IMR-90 (cell line): Measurements from ENCODE around the gene PDS5B. TPM values are rescaled to one million over a fixed set of nuclear protein-coding genes. Genes with fewer than 3 reads are reported as not detected.
A peak's percentile ranks its signal among the peaks of the same experiment; 100 is the strongest.

ENCODE experiments used
- ATAC-seq: fragments of 200-7000 bp; cut with Tn5 transposase; 2 replicates; pipeline ENCODE4 v1.9.1; 2020; ENCODE audit warnings: low read depth, mild to moderate bottlenecking, moderate library complexity
- BruUV-seq: library from RNA; stranded (reverse); fragments of 400-500 nt; replicated peaks from 2 replicates; lab custom pipeline; 2021; lab: Mats Ljungman, UMichigan
- CTCF ChIA-PET: fragments of 300-600 bp; formaldehyde crosslinking; extraction: SDS; loops from one replicate; lab custom pipeline; 2021; ENCODE audit warnings: antibody characterized with exemption; lab: Yijun Ruan, JAX
- POLR2A ChIA-PET: fragments of 300-600 bp; sonication (Branson Sonifier 250); formaldehyde crosslinking; loops from one replicate; lab custom pipeline; 2022; ENCODE audit warnings: antibody characterized with exemption; ENCODE audit not compliant: unreplicated experiment; lab: Charles Lee
- DNase-seq: peaks from one replicate; pipeline ENCODE4 v3.0.0; 2013
- H2AFZ ChIP-seq: replicated peaks from 2 replicates; pipeline ENCODE3; 2013; ENCODE audit warnings: low read length, mild to moderate bottlenecking; ENCODE audit not compliant: poor library complexity
- H2AK5ac ChIP-seq: 2 replicates; pipeline ENCODE4 v1.6.1; 2013; ENCODE audit warnings: low read depth, low read length, inconsistent platforms
- H2AK9ac ChIP-seq: replicated peaks from 2 replicates; pipeline ENCODE3; 2013; ENCODE audit warnings: mild to moderate bottlenecking, low read depth, low read length, moderate library complexity; ENCODE audit not compliant: poor library complexity
- H2BK120ac ChIP-seq: 2 replicates; pipeline ENCODE4 v1.6.1; 2013; ENCODE audit warnings: low read depth, low read length, inconsistent platforms
- H2BK15ac ChIP-seq: 3 replicates; pipeline ENCODE4 v1.6.1; 2013; ENCODE audit warnings: low read depth, low read length, inconsistent platforms
- H2BK20ac ChIP-seq: 2 replicates; pipeline ENCODE4 v1.6.1; 2013; ENCODE audit warnings: low read depth, mild to moderate bottlenecking, inconsistent platforms, low read length, moderate library complexity
- H2BK5ac ChIP-seq: 2 replicates; pipeline ENCODE4 v1.6.1; 2013; ENCODE audit warnings: mild to moderate bottlenecking, low read depth, low read length, inconsistent platforms; ENCODE audit not compliant: poor library complexity, severe bottlenecking
- H3K14ac ChIP-seq: replicated peaks from 2 replicates; pipeline ENCODE4 v1.6.1; 2013; ENCODE audit warnings: low read depth, low read length, inconsistent platforms
- H3K18ac ChIP-seq: 2 replicates; pipeline ENCODE4 v1.6.1; 2013; ENCODE audit warnings: low read depth, low read length, control low read depth
- H3K23ac ChIP-seq: 2 replicates; pipeline ENCODE4 v1.6.1; 2013; ENCODE audit warnings: low read depth, low read length, inconsistent platforms
- H3K27ac ChIP-seq: 2 replicates; pipeline ENCODE4 v1.5.1; 2013; ENCODE audit warnings: mild to moderate bottlenecking, control low read depth, low read length; ENCODE audit not compliant: insufficient read depth
- H3K27me3 ChIP-seq: 2 replicates; pipeline ENCODE4 v1.6.1; 2013; ENCODE audit warnings: low read length; ENCODE audit not compliant: control insufficient read depth, insufficient read depth
- H3K36me3 ChIP-seq: 2 replicates; pipeline ENCODE4 v1.6.1; 2013; ENCODE audit warnings: low read length, mixed read lengths; ENCODE audit not compliant: control insufficient read depth, insufficient read depth
- H3K4ac ChIP-seq: 2 replicates; pipeline ENCODE4 v1.6.1; 2013; ENCODE audit warnings: low read depth, low read length, inconsistent platforms
- H3K4me1 ChIP-seq: 2 replicates; pipeline ENCODE4 v1.6.1; 2013; ENCODE audit warnings: low read length, mixed read lengths; ENCODE audit not compliant: control insufficient read depth, insufficient read depth
- H3K4me2 ChIP-seq: 2 replicates; pipeline ENCODE4 v1.6.1; 2013; ENCODE audit warnings: low read depth, mild to moderate bottlenecking, control low read depth, low read length, moderate library complexity
- H3K4me3 ChIP-seq: 2 replicates; pipeline ENCODE4 v1.5.1; 2013; ENCODE audit warnings: low read depth, mild to moderate bottlenecking, control low read depth, low read length, moderate library complexity; ENCODE audit not compliant: insufficient read depth
- H3K56ac ChIP-seq: 2 replicates; pipeline ENCODE4 v1.6.1; 2013; ENCODE audit warnings: low read length, inconsistent platforms; ENCODE audit not compliant: insufficient read depth; ENCODE audit errors: extremely low read depth
- H3K79me1 ChIP-seq, 2 experiments: 2 replicates each; pipeline ENCODE4 v1.6.1; 2013; ENCODE audit warnings: low read length in 2 of 2, inconsistent platforms in 1 of 2, low read depth in 1 of 2
- H3K9ac ChIP-seq: 2 replicates; pipeline ENCODE4 v1.6.1; 2013; ENCODE audit warnings: low read depth, low read length, control low read depth
- H3K9me1 ChIP-seq: 2 replicates; pipeline ENCODE4 v1.6.1; 2013; ENCODE audit warnings: low read length, inconsistent platforms; ENCODE audit not compliant: insufficient read depth
- H3K9me3 ChIP-seq: 2 replicates; pipeline ENCODE4 v1.6.1; 2013; ENCODE audit warnings: low read length; ENCODE audit not compliant: control insufficient read depth, insufficient read depth
- H4K20me1 ChIP-seq: 2 replicates; pipeline ENCODE4 v1.6.1; 2013; ENCODE audit warnings: low read length, inconsistent platforms; ENCODE audit not compliant: insufficient read depth
- H4K5ac ChIP-seq: 2 replicates; pipeline ENCODE4 v1.6.1; 2013; ENCODE audit warnings: mild to moderate bottlenecking, low read depth, low read length, control low read depth
- H4K8ac ChIP-seq, 2 experiments: 2 replicates each; pipeline ENCODE4 v1.6.1; 2013; ENCODE audit warnings: low read depth in 2 of 2, low read length in 2 of 2, control low read depth in 1 of 2, inconsistent platforms in 1 of 2
- H4K91ac ChIP-seq: 2 replicates; pipeline ENCODE4 v1.6.1; 2013; ENCODE audit warnings: low read depth, low read length, inconsistent platforms; ENCODE audit not compliant: insufficient read depth
- BHLHE40 ChIP-seq: fragments of 150-350 bp; IDR thresholded peaks from 2 replicates; pipeline ENCODE4 v1.6.1; 2016; ENCODE audit warnings: mild to moderate bottlenecking, low read depth, low read length
- CEBPB ChIP-seq: IDR thresholded peaks from 2 replicates; pipeline ENCODE4 v1.6.1; 2012; ENCODE audit warnings: low read depth, low read length, improper control_type of control experiment
- CHD1 ChIP-seq: IDR thresholded peaks from 2 replicates; pipeline ENCODE4 v1.6.1; 2012; ENCODE audit warnings: low read depth, low read length, improper control_type of control experiment
- FOS ChIP-seq: fragments of 150-350 bp; IDR thresholded peaks from 2 replicates; pipeline ENCODE4 v1.6.1; 2016; ENCODE audit warnings: low read depth, low read length
- MAFK ChIP-seq: IDR thresholded peaks from 2 replicates; pipeline ENCODE4 v1.6.1; 2012; ENCODE audit warnings: low read depth, low read length, improper control_type of control experiment
- MAZ ChIP-seq: IDR thresholded peaks from 2 replicates; pipeline ENCODE4 v1.6.1; 2012; ENCODE audit warnings: low read depth, mild to moderate bottlenecking, low read length, improper control_type of control experiment, moderate library complexity, borderline replicate concordance
- MXI1 ChIP-seq: IDR thresholded peaks from 2 replicates; pipeline ENCODE4 v1.6.1; 2012; ENCODE audit warnings: low read depth, mild to moderate bottlenecking, low read length, moderate library complexity, borderline replicate concordance
- NFE2L2 ChIP-seq: fragments of 150-350 bp; IDR thresholded peaks from 2 replicates; pipeline ENCODE4 v1.6.1; 2016; ENCODE audit warnings: low read depth, mild to moderate bottlenecking, low read length
- POLR2A ChIP-seq: IDR thresholded peaks from 2 replicates; pipeline ENCODE4 v1.6.1; 2012; ENCODE audit warnings: mild to moderate bottlenecking, low read depth, low read length
- RCOR1 ChIP-seq: IDR thresholded peaks from 2 replicates; pipeline ENCODE4 v1.6.1; 2012; ENCODE audit warnings: mild to moderate bottlenecking, low read length, improper control_type of control experiment; ENCODE audit not compliant: insufficient replicate concordance
- RFX5 ChIP-seq: IDR thresholded peaks from 2 replicates; pipeline ENCODE4 v1.8.0; 2012; ENCODE audit warnings: low read depth, mild to moderate bottlenecking, low read length, moderate library complexity
- SMC3 ChIP-seq: fragments of 150-350 bp; IDR thresholded peaks from 2 replicates; pipeline ENCODE4 v1.6.1; 2016; ENCODE audit warnings: low read depth, mild to moderate bottlenecking, antibody characterized with exemption, low read length, moderate library complexity
- WGBS, 2 experiments: methylation state at CpG; one replicate each; pipeline versions ENCODE4 v1.1.5 to v1.1.7; 2013; ENCODE audit warnings: missing lambda C conversion rate in 2 of 2; ENCODE audit not compliant: insufficient read length in 1 of 2; ENCODE audit errors: extremely low coverage in 2 of 2; 5-methylcytosine and 5-hydroxymethylcytosine counted together
- dilution Hi-C: fragments of 300-500 bp; cut with HindIII; formaldehyde crosslinking; loops from one replicate; pipeline ENCODE4 v1.14.3; 2018; ENCODE audit warnings: low sequenced_read_pairs; ENCODE audit not compliant: unreplicated experiment
- in situ Hi-C: fragments of 300-500 bp; cut with MboI; formaldehyde crosslinking; loops from 3 replicates; pipeline ENCODE4 v1.14.3; 2019; ENCODE audit warnings: low sequenced_read_pairs, inconsistent platforms, mixed read lengths
- intact Hi-C: fragments of 100-400 bp; cut with micrococcal nuclease; formaldehyde crosslinking; loops from 2 replicates; pipeline ENCODE4 v1.10.0; 2022
- polyA plus RNA-seq, 3 experiments: library from polyadenylated mRNA; depleted of rRNA; stranded (reverse); fragments of >200 nt; gene quantifications; 2 replicates each; pipeline ENCODE4 v1.2.3, GENCODE V29; 2012; ENCODE audit warnings: low replicate concordance in 1 of 3
- total RNA-seq: library from RNA; depleted of rRNA; stranded (reverse); fragments of >200 nt; gene quantifications from 2 replicates; pipeline ENCODE4 v1.2.3, GENCODE V29; 2012
- TF ChIP-seq, protein P1 (sequence below): fragments of 150-350 bp; IDR thresholded peaks from 2 replicates; pipeline ENCODE4 v1.6.1; 2017; ENCODE audit warnings: mild to moderate bottlenecking, antibody characterized with exemption, low read length, low read depth
- TF ChIP-seq, protein P2 (sequence below): fragments of 150-350 bp; IDR thresholded peaks from 2 replicates; pipeline ENCODE4 v1.6.1; 2016; ENCODE audit warnings: low read depth, mild to moderate bottlenecking, low read length, moderate library complexity, borderline replicate concordance

PDS5B gene
- total and polyA plus RNA-seq, 2 of the 4 experiments (the other 2 are of a cell fraction), result 6.2 to 20.1 TPM

DNA sequence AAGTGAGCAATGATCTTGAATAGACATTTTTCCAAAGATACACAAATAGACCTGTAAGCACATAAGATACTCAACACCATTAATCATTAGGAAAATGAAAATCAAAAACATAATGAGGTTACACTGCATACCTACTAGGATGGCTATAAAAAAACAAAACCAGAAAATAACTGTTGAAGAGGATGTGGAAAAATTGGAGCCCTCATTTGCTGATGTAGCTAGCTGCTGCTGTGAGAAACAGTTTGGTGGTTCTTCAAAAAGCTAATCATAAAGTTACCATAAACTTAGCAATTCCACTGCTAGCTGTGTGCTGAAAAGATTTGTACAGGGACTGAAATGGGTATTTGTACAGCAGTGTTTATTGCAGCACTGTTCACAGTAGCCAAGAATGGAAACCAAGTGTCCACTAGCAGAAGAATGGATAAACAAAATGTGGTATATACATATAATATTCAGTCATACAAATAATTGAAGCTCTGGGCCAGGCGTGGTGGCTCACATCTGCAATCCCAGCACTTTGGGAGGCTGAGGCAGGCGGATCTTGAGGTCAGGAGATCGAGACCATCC is 46.2 kb downstream of the PDS5B start:
- Histone ChIP-seq H3K56ac (no peak overlapping the region), H3K36me3 (no peaks in the 10 kb centered on the region), H4K8ac (no peak overlapping the region), H2BK20ac (no peak overlapping the region), H2AFZ (no peak overlapping the region), H2BK15ac (no peak overlapping the region), H3K9me1 (peaks cover 6% of the 10 kb centered on the region; the same call in 1 of the 2 replicates), H4K5ac (no peak overlapping the region), H3K27me3 (no peaks in the 10 kb centered on the region), H3K9ac (no peak overlapping the region), H2BK120ac (no peak overlapping the region), H4K20me1 (0 out of 2 replicates have a peak, but pooled peaks cover 5% of the 10 kb centered on the region), H2BK5ac (no peak overlapping the region), H3K4me1 (no peaks in the 10 kb centered on the region; the same call in 1 of the 2 replicates), H3K9me3 (no peaks in the 10 kb centered on the region), H2AK5ac (no peak overlapping the region), H4K91ac (no peak overlapping the region), H3K4me2 (no peak overlapping the region), H3K4ac (no peak overlapping the region), H2AK9ac (no peak overlapping the region), H3K79me1 (peaks cover 16 to 41% of the 10 kb centered on the region in 2 experiments), H3K18ac (no peak overlapping the region), H3K4me3 (no peak overlapping the region), H3K23ac (no peak overlapping the region), H3K27ac (no peak overlapping the region), H3K14ac (no peak overlapping the region)
- no TSS peak for BruUV-seq
- no peak for DNase-seq
- WGBS, 2 experiments, result no CpG with 5 or more reads among the region's 3 CpGs
- peak; percentile 56 for ATAC-seq
- dilution Hi-C loops (no loop called here), intact Hi-C loops (loop anchor here (10.0 kb wide), 1 partner anchor 62 kb away; no protein-coding TSS in a partner anchor), in situ Hi-C loops (no loop called here)
- CTCF ChIA-PET, result interaction anchor here (1.1 to 2.3 kb wide), 2 partner anchors 10 to 18 kb away, joined by 3 to 7 read pairs; no protein-coding TSS in a partner anchor
- POLR2A ChIA-PET, result no interaction called here
- TF ChIP-seq BHLHE40, result no peak
- TF ChIP-seq NFE2L2, result no peak
- no peak for TF ChIP-seq SMC3
- TF ChIP-seq RCOR1, result no peak
- TF ChIP-seq MAZ, result no peak
- TF ChIP-seq, protein P1, sequence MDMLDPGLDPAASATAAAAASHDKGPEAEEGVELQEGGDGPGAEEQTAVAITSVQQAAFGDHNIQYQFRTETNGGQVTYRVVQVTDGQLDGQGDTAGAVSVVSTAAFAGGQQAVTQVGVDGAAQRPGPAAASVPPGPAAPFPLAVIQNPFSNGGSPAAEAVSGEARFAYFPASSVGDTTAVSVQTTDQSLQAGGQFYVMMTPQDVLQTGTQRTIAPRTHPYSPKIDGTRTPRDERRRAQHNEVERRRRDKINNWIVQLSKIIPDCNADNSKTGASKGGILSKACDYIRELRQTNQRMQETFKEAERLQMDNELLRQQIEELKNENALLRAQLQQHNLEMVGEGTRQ, result no peak
- TF ChIP-seq CHD1, result no peak
- TF ChIP-seq MXI1, result no peak
- TF ChIP-seq POLR2A, result no peak
- no peak for TF ChIP-seq MAFK
- no peak for TF ChIP-seq FOS
- TF ChIP-seq, protein P2, sequence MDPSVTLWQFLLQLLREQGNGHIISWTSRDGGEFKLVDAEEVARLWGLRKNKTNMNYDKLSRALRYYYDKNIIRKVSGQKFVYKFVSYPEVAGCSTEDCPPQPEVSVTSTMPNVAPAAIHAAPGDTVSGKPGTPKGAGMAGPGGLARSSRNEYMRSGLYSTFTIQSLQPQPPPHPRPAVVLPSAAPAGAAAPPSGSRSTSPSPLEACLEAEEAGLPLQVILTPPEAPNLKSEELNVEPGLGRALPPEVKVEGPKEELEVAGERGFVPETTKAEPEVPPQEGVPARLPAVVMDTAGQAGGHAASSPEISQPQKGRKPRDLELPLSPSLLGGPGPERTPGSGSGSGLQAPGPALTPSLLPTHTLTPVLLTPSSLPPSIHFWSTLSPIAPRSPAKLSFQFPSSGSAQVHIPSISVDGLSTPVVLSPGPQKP, result no peak
- no peak for TF ChIP-seq CEBPB
- TF ChIP-seq RFX5, result no peak
